Measurements from ENCODE around the gene TRANK1.

- TF ChIP-seq CTCF (IDR thresholded peaks at IDR 0.05; ENCODE audit: insufficient read depth, low read length, poor library complexity, severe bottlenecking) = no peak
- TF ChIP-seq EZH2phosphoT487 (conservative IDR thresholded peaks at IDR 0.05; ENCODE audit: low read length) = no peak
These were observed 48.8 kb upstream of the TRANK1 start, which contains the start of gene MLH1 for GRCh38 chr3:36993326-36994283.
